Natural killer cell (primary cell): ENCODE data around the gene RPRD1B. TPM values are rescaled to one million over a fixed set of nuclear protein-coding genes. Genes with fewer than 3 reads are reported as not detected.
A peak's percentile ranks its signal among the peaks of the same experiment; 100 is the strongest.

Experiments used
- ATAC-seq, 3 donors: fragments of 150-1000 bp in 2 of 3; fragments of 200-7000 bp in 1 of 3; cut with Tn5 transposase; 1 replicate in 1 of 3; 2 replicates in 2 of 3; pipeline ENCODE4 v1.10.0; 2021; ENCODE audit warnings: mild to moderate bottlenecking in 2 of 3, moderate library complexity in 2 of 3
- DNase-seq, 2 donors: peaks; one replicate each; pipeline versions ENCODE4 v3.0.0 to v3.0.0-alpha.2; 2013 to 2021; ENCODE audit warnings: mixed read lengths in 1 of 2
- H3K27ac ChIP-seq: one replicate; pipeline ENCODE4 v1.5.1; 2013; ENCODE audit warnings: mild to moderate bottlenecking, low read length
- H3K27me3 ChIP-seq: one replicate; pipeline ENCODE4 v1.6.1; 2013; ENCODE audit warnings: low read length; ENCODE audit not compliant: control insufficient read depth, insufficient read depth
- H3K36me3 ChIP-seq: one replicate; pipeline ENCODE4 v1.6.1; 2013; ENCODE audit warnings: low read length; ENCODE audit not compliant: control insufficient read depth, insufficient read depth
- H3K4me1 ChIP-seq: one replicate; pipeline ENCODE4 v1.6.1; 2013; ENCODE audit warnings: low read length; ENCODE audit not compliant: control insufficient read depth, insufficient read depth
- H3K4me3 ChIP-seq: one replicate; pipeline ENCODE4 v1.5.1; 2013; ENCODE audit warnings: low read length
- H3K9me3 ChIP-seq: one replicate; pipeline ENCODE4 v1.6.1; 2013; ENCODE audit warnings: low read length; ENCODE audit not compliant: control insufficient read depth, insufficient read depth
- H3K27ac Mint-ChIP-seq, 2 donors: one replicate each; pipeline ENCODE4 v1.8.0; 2022; ENCODE audit warnings: mild to moderate bottlenecking in 2 of 2, mixed read lengths in 2 of 2, moderate library complexity in 1 of 2
- H3K27me3 Mint-ChIP-seq, 2 donors: one replicate each; pipeline ENCODE4 v1.8.0; 2022; ENCODE audit warnings: low read depth in 2 of 2, mixed read lengths in 2 of 2
- H3K36me3 Mint-ChIP-seq: one replicate; pipeline ENCODE4 v1.8.0; 2022; ENCODE audit warnings: mixed read lengths
- H3K4me1 Mint-ChIP-seq, 2 donors: one replicate each; pipeline ENCODE4 v1.8.0; 2022; ENCODE audit warnings: mixed read lengths in 2 of 2
- H3K4me3 Mint-ChIP-seq: one replicate; pipeline ENCODE4 v1.8.0; 2022; ENCODE audit warnings: mild to moderate bottlenecking, moderate library complexity, mixed read lengths
- H3K9me3 Mint-ChIP-seq, 2 donors: one replicate each; pipeline ENCODE4 v1.8.0; 2022; ENCODE audit warnings: mixed read lengths in 2 of 2
- WGBS: methylation state at CpG from one replicate; pipeline ENCODE4 v1.1.7; 2013; ENCODE audit warnings: missing lambda C conversion rate; ENCODE audit not compliant: insufficient coverage; 5-methylcytosine and 5-hydroxymethylcytosine counted together
- intact Hi-C: fragments of 100-400 bp; cut with micrococcal nuclease; formaldehyde crosslinking; loops from one replicate; pipeline ENCODE4 v1.14.2; 2022
- total RNA-seq, 4 donors: library from RNA; stranded (reverse); fragments of 120-200 nt in 1 of 4; gene quantifications; one replicate each; pipeline versions ENCODE4 v1.2.3 to v1.2.4, GENCODE V29; 2013 to 2022
- TF ChIP-seq, protein P1 (sequence below): fragments of 200-600 bp; IDR thresholded peaks from one replicate; pipeline ENCODE4 v1.8.0; 2022; ENCODE audit warnings: antibody characterized with exemption

RPRD1B gene
- total RNA-seq, 3 donors from 2014 or later (not counting 1 experiment from before 2014, with no cell fraction given) = 75.8 to 87.3 (median 77.6) TPM

DNA sequence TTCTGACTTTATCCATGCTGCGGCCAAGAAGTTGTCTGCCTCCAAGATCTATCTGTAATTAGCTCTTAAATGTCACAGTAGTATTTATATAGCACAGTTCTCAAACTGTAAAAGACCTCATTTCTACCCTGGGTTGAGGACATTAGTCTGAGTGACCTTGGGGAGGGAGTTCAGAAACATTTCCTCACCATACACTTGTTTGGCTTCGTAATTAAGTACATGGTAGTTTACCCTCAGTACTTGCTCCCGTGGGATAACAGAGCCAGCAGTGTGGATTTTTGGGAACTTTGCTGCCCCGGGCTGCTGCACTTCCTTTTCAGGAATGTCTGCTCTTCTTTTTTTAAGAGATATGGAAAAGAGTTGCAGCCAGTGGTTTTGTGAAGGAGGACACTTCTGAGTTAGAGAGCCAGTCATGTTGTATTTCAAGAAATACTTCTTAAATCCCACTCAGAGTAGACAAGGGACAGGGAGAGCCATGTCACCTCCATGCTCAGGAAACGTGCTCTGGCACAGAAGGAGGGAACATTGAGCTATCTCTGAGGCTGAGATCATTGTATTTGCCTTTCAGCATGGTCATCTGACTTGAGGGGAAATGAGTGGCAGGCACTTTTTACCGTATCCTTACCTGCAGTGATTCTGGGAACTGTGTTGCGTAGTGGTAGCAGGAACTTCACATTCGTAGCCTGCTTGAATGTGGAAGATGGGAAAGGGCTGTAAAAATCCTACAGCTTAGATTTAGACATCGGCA is 33.6 kb downstream of the RPRD1B start:
- no peaks in the 10 kb centered on the region for H3K9me3 Mint-ChIP-seq
- Histone ChIP-seq H3K27me3 (no peaks in the 10 kb centered on the region), H3K4me3 (no peak overlapping the region), H3K36me3 (peaks cover 76% of the 10 kb centered on the region), H3K4me1 (no peaks in the 10 kb centered on the region), H3K27ac (no peak overlapping the region), H3K9me3 (no peaks in the 10 kb centered on the region)
- H3K27ac Mint-ChIP-seq = no peak overlapping the region
- H3K4me3 Mint-ChIP-seq = no peak overlapping the region
- peaks cover 0 to 4% of the 10 kb centered on the region in 2 donors for H3K4me1 Mint-ChIP-seq
- TF ChIP-seq, protein P1, sequence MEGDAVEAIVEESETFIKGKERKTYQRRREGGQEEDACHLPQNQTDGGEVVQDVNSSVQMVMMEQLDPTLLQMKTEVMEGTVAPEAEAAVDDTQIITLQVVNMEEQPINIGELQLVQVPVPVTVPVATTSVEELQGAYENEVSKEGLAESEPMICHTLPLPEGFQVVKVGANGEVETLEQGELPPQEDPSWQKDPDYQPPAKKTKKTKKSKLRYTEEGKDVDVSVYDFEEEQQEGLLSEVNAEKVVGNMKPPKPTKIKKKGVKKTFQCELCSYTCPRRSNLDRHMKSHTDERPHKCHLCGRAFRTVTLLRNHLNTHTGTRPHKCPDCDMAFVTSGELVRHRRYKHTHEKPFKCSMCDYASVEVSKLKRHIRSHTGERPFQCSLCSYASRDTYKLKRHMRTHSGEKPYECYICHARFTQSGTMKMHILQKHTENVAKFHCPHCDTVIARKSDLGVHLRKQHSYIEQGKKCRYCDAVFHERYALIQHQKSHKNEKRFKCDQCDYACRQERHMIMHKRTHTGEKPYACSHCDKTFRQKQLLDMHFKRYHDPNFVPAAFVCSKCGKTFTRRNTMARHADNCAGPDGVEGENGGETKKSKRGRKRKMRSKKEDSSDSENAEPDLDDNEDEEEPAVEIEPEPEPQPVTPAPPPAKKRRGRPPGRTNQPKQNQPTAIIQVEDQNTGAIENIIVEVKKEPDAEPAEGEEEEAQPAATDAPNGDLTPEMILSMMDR = no peak
- H3K27me3 Mint-ChIP-seq = no peaks in the 10 kb centered on the region
- ATAC-seq (no peak), DNase-seq (no peak)
- intact Hi-C loops = no loop called here
- peaks cover 21% of the 10 kb centered on the region for H3K36me3 Mint-ChIP-seq
- 92% methylated on average over 9 of the region's 9 CpGs for whole genome bisulfite sequencing

DNA sequence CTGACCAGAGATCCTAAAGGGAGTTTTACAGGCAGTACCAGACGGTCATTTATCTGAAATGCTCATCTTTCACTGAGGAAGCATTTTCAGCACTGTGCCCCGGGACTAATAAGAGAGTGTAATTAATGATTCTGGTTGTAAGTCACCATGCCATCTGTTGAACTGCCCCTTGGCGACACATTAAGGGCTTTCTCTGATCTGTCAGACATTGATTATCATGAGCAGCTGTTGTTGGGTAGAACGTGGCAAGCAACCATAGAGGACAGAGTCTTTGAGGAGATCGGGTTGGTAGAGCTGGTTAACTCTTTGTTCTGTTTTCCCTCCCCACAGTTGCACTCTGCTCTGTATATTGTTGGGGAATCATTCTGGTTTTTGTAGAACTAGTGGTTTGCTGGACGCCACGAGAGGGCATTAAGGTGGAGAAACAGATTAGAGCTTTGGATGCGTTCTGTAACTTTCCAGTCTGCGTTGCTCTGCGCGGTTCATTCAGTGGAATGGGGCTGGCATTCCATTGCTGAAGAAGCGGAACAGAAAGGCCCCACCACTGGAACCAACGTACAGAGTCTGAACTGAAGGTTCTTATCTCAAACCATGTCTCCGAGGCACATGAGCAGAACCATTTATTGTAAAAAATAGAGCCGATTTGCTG is 34.3 kb downstream of the RPRD1B start:
- Histone ChIP-seq H3K9me3 (no peaks in the 10 kb centered on the region), H3K36me3 (peaks cover 73% of the 10 kb centered on the region), H3K27me3 (no peaks in the 10 kb centered on the region), H3K4me1 (no peaks in the 10 kb centered on the region), H3K4me3 (no peak overlapping the region), H3K27ac (no peak overlapping the region)
- intact Hi-C loops = no loop called here
- Mint-ChIP-seq H3K27me3 (no peaks in the 10 kb centered on the region), H3K9me3 (no peaks in the 10 kb centered on the region), H3K4me1 (peaks cover 0 to 4% of the 10 kb centered on the region in 2 donors), H3K27ac (no peak overlapping the region), H3K36me3 (peaks cover 21% of the 10 kb centered on the region), H3K4me3 (no peak overlapping the region)
- TF ChIP-seq, protein P1 = no peak
- no peak for DNase-seq
- WGBS = over 99% methylated on average over 15 of the region's 15 CpGs
- ATAC-seq = no peak

DNA sequence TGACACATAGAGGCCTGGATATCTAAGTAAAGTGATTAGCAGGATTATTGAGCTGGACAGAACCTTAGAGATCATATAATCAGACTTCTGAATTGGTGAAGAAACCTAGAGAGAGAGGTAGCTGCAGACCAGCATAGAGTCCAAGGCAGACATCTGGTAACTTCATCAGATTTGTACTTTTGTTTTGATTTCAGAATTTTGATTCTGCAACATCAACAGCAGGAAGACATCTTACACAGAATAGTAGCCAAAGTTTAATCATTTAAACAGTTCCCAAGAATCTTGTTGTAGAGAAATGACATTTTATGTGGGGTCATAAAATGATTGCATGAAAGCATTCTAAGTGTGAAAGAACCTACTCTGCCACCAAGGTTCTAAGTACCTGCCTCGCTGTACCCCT is 39.4 kb downstream of the RPRD1B start:
- no peak overlapping the region for H3K4me3 Mint-ChIP-seq
- DNase-seq = no peak
- Histone ChIP-seq H3K9me3 (no peaks in the 10 kb centered on the region), H3K36me3 (peaks cover 53% of the 10 kb centered on the region), H3K4me3 (no peak overlapping the region), H3K4me1 (peaks cover 3% of the 10 kb centered on the region), H3K27me3 (no peaks in the 10 kb centered on the region), H3K27ac (no peak overlapping the region)
- H3K27me3 Mint-ChIP-seq = no peaks in the 10 kb centered on the region
- peak overlapping the region in 1 of 2 donors; percentile 35 for H3K27ac Mint-ChIP-seq
- ATAC-seq = no peak
- 100% methylated on average over 1 of the region's 1 CpG for WGBS
- intact Hi-C loops = loop anchor here (1.0 to 5.0 kb wide), 3 partner anchors 42 to 149 kb away; partner anchors contain the start of gene TGM2
- H3K36me3 Mint-ChIP-seq = peaks cover 21% of the 10 kb centered on the region
- H3K9me3 Mint-ChIP-seq = no peaks in the 10 kb centered on the region
- peaks cover 21% of the 10 kb centered on the region in 2 donors for H3K4me1 Mint-ChIP-seq
- TF ChIP-seq, protein P1 = no peak
